ENCODE measurements around the gene MAPK10. TPM values are rescaled to one million over a fixed set of nuclear protein-coding genes. Genes with fewer than 3 reads are reported as not detected.

MAPK10 gene
- total and polyA plus RNA-seq, 2 donors (not counting 3 experiments of a cell fraction or from before 2014, with no cell fraction given), result 0.17 TPM; not detected in 1

DNA sequence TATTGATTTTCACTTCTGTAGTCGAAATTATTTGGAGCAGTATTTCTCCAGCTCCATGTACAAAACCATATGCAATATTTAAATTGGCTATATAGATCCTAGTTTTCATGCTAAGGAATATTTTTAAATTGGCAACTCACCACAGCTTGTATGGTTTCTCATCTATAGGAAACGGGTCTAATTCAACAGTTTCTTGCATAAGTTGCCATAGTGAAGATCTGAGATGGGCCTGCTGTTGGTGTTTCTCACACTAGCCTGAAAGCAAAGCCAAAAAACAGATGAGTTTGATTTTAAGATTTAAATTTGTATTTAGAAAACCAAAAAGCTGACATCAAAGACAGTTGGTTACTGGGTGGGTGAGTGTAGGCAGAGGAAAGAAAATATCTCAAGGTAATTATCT lies 5.5 kb downstream of the MAPK10 start:
- H3K4me3 ChIP-seq (replicated peaks in 1 of 3; ENCODE audit: insufficient read depth in 1 of 3, low read depth in 1 of 3, low read length in 3 of 3), result no peak overlapping the region
- DNase-seq (ENCODE audit: low read depth, low spot score) (no peak), FAIRE-seq (no peak)
- H2AFZ ChIP-seq (ENCODE audit: low read depth, low read length), result no peak overlapping the region
- H3K9me3 ChIP-seq (replicated peaks; ENCODE audit: control insufficient read depth, insufficient read depth, low read length), result no peaks in the 10 kb centered on the region
- CTCF ChIA-PET, result no interaction called here
- no peaks in the 10 kb centered on the region for H3K9me1 ChIP-seq (replicated peaks; ENCODE audit: control insufficient read depth, extremely low read depth, insufficient read depth, low read length)
- H3K36me3 ChIP-seq (ENCODE audit: control insufficient read depth in 2 of 2, extremely low read depth in 1 of 2, insufficient read depth in 2 of 2, low read length in 2 of 2), result no peaks in the 10 kb centered on the region
- TF ChIP-seq GATA2 (IDR thresholded peaks at IDR 0.05; ENCODE audit: insufficient read depth, insufficient read length, low read depth, low read length) (no peak), POLR2A (IDR thresholded peaks at IDR 0.05; ENCODE audit: low read depth, low read length) (no peak), EZH2 (IDR thresholded peaks at IDR 0.05; ENCODE audit: borderline replicate concordance, low read depth, low read length, severe bottlenecking) (no peak), JUN (IDR thresholded peaks at IDR 0.05; ENCODE audit: borderline replicate concordance, insufficient read depth, insufficient read length, low read depth) (no peak), POLR2AphosphoS5 (IDR thresholded peaks at IDR 0.05; ENCODE audit: insufficient read depth, low read depth, low read length) (no peak), MYC (IDR thresholded peaks at IDR 0.05; ENCODE audit: low read depth, low read length) (no peak), FOS (IDR thresholded peaks at IDR 0.05; ENCODE audit: borderline replicate concordance, insufficient read depth, low read length) (no peak), MAX (IDR thresholded peaks at IDR 0.05; ENCODE audit: insufficient read depth, insufficient read length) (no peak)
- TF ChIP-seq, protein P1, sequence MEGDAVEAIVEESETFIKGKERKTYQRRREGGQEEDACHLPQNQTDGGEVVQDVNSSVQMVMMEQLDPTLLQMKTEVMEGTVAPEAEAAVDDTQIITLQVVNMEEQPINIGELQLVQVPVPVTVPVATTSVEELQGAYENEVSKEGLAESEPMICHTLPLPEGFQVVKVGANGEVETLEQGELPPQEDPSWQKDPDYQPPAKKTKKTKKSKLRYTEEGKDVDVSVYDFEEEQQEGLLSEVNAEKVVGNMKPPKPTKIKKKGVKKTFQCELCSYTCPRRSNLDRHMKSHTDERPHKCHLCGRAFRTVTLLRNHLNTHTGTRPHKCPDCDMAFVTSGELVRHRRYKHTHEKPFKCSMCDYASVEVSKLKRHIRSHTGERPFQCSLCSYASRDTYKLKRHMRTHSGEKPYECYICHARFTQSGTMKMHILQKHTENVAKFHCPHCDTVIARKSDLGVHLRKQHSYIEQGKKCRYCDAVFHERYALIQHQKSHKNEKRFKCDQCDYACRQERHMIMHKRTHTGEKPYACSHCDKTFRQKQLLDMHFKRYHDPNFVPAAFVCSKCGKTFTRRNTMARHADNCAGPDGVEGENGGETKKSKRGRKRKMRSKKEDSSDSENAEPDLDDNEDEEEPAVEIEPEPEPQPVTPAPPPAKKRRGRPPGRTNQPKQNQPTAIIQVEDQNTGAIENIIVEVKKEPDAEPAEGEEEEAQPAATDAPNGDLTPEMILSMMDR (IDR thresholded peaks at IDR 0.05; ENCODE audit: extremely low read depth in 1 of 2, insufficient read depth in 1 of 2, low read depth in 1 of 2, low read length in 2 of 2), result no peak
- no peaks in the 10 kb centered on the region for H4K20me1 ChIP-seq (replicated peaks; ENCODE audit: control insufficient read depth, extremely low read depth, insufficient read depth, low read length)
- no peak overlapping the region for H3K27ac ChIP-seq (ENCODE audit: insufficient read depth, low read depth, low read length)
- H3K79me2 ChIP-seq (ENCODE audit: control insufficient read depth, insufficient read depth, low read length), result no peaks in the 10 kb centered on the region
- intact Hi-C loops (cut with micrococcal nuclease), result no loop called here
- dilution Hi-C loops (cut with MboI; ENCODE audit: extremely low pct_ligation_motif_present, low sequenced_read_pairs), result no loop called here
- H3K27me3 ChIP-seq (ENCODE audit: control insufficient read depth in 2 of 2, insufficient read depth in 2 of 2, low read length in 2 of 2), result peaks cover 0 to 3% of the 10 kb centered on the region in 2 experiments
- H3K9ac ChIP-seq (replicated peaks; ENCODE audit: extremely low read depth, insufficient read depth, low read length), result no peak overlapping the region
- H3K4me1 ChIP-seq (ENCODE audit: control insufficient read depth, extremely low read depth, insufficient read depth, low read length), result peaks cover under 1% of the 10 kb centered on the region
- no peak overlapping the region for H3K4me2 ChIP-seq (ENCODE audit: insufficient read depth, low read length)
- no TSS peak for BruUV-seq (replicated peaks)
- POLR2A ChIA-PET, result no interaction called here

Data from endothelial cell of umbilical vein (primary cell).